H9 (cell line): Measurements from ENCODE around the gene MTMR1. TPM values are rescaled to one million over a fixed set of nuclear protein-coding genes. Genes with fewer than 3 reads are reported as not detected.

ENCODE experiments used
- DNase-seq: peaks from one replicate; pipeline ENCODE4 v3.0.0-alpha.2; 2017
- H2AFZ ChIP-seq: one replicate; pipeline ENCODE4 v1.6.1; 2013; ENCODE audit warnings: mild to moderate bottlenecking, low read length, control low read depth, moderate library complexity
- H2AK5ac ChIP-seq: 2 replicates; pipeline ENCODE4 v1.6.1; 2013; ENCODE audit warnings: low read length, control low read depth, mixed read lengths; ENCODE audit not compliant: insufficient read length
- H2BK120ac ChIP-seq: one replicate; pipeline ENCODE4 v1.6.1; 2013; ENCODE audit warnings: low read depth, mild to moderate bottlenecking, low read length, control low read depth, inconsistent platforms; ENCODE audit not compliant: poor library complexity, severe bottlenecking
- H2BK12ac ChIP-seq: 2 replicates; pipeline ENCODE4 v1.6.1; 2013; ENCODE audit warnings: low read length, control low read depth, mixed read lengths, low read depth; ENCODE audit not compliant: insufficient read length
- H2BK15ac ChIP-seq: 2 replicates; pipeline ENCODE4 v1.6.1; 2013; ENCODE audit warnings: low read depth, low read length, control low read depth
- H2BK20ac ChIP-seq: one replicate; pipeline ENCODE4 v1.6.1; 2013; ENCODE audit warnings: low read depth, mild to moderate bottlenecking, low read length, control low read depth, inconsistent platforms; ENCODE audit not compliant: poor library complexity, severe bottlenecking
- H2BK5ac ChIP-seq: 2 replicates; pipeline ENCODE4 v1.6.1; 2013; ENCODE audit warnings: low read length, control low read depth, mixed read lengths; ENCODE audit not compliant: insufficient read length
- H3K14ac ChIP-seq: 2 replicates; pipeline ENCODE4 v1.6.1; 2013; ENCODE audit warnings: low read length, control low read depth; ENCODE audit not compliant: insufficient read depth
- H3K18ac ChIP-seq: 2 replicates; pipeline ENCODE4 v1.6.1; 2013; ENCODE audit warnings: low read depth, mild to moderate bottlenecking, mixed read lengths, low read length, control low read depth; ENCODE audit not compliant: insufficient read length
- H3K23ac ChIP-seq: 2 replicates; pipeline ENCODE4 v1.6.1; 2013; ENCODE audit warnings: low read length, control low read depth, mixed read lengths, low read depth; ENCODE audit not compliant: insufficient read length
- H3K23me2 ChIP-seq: 2 replicates; pipeline ENCODE4 v1.6.1; 2013; ENCODE audit warnings: low read depth, mild to moderate bottlenecking, mixed read lengths, low read length, control low read depth; ENCODE audit not compliant: insufficient read length, poor library complexity, severe bottlenecking
- H3K27ac ChIP-seq: 2 replicates; pipeline ENCODE4 v1.5.1; 2013; ENCODE audit warnings: low read length, control low read depth, mixed read lengths, low read depth; ENCODE audit not compliant: insufficient read length
- H3K27me3 ChIP-seq: 2 replicates; pipeline ENCODE4 v1.6.1; 2013; ENCODE audit warnings: low read length, control low read depth, inconsistent platforms; ENCODE audit not compliant: insufficient read depth
- H3K4ac ChIP-seq: 2 replicates; pipeline ENCODE4 v1.6.1; 2013; ENCODE audit warnings: low read depth, mild to moderate bottlenecking, control low read depth, inconsistent platforms, low read length, moderate library complexity
- H3K4me1 ChIP-seq: 2 replicates; pipeline ENCODE4 v1.6.1; 2013; ENCODE audit warnings: low read length, control low read depth, inconsistent platforms; ENCODE audit not compliant: insufficient read depth
- H3K4me2 ChIP-seq: 2 replicates; pipeline ENCODE4 v1.6.1; 2013; ENCODE audit warnings: low read length, control low read depth, mixed read lengths; ENCODE audit not compliant: insufficient read length, insufficient read depth
- H3K56ac ChIP-seq: 2 replicates; pipeline ENCODE4 v1.6.1; 2013; ENCODE audit warnings: low read depth, mild to moderate bottlenecking, mixed read lengths, low read length, control low read depth; ENCODE audit not compliant: insufficient read length
- H3K79me1 ChIP-seq: 2 replicates; pipeline ENCODE4 v1.6.1; 2013; ENCODE audit warnings: low read depth, mild to moderate bottlenecking, moderate library complexity, low read length, control low read depth, inconsistent platforms; ENCODE audit not compliant: insufficient read depth, poor library complexity, severe bottlenecking
- H3K79me2 ChIP-seq: 2 replicates; pipeline ENCODE4 v1.6.1; 2013; ENCODE audit warnings: low read length, control low read depth, inconsistent platforms; ENCODE audit not compliant: insufficient read depth
- H3K9ac ChIP-seq: 2 replicates; pipeline ENCODE4 v1.6.1; 2013; ENCODE audit warnings: low read length, control low read depth, mixed read lengths; ENCODE audit not compliant: insufficient read length; ENCODE audit errors: extremely low read depth
- H3K9me3 ChIP-seq: one replicate; pipeline ENCODE4 v1.6.1; 2013; ENCODE audit warnings: low read depth, low read length, inconsistent platforms; ENCODE audit not compliant: control insufficient read depth
- H3T11ph ChIP-seq: one replicate; pipeline ENCODE4 v1.6.1; 2013; ENCODE audit warnings: mild to moderate bottlenecking, low read length, control low read depth, inconsistent platforms
- H4K20me1 ChIP-seq: one replicate; pipeline ENCODE4 v1.6.1; 2013; ENCODE audit not compliant: control insufficient read depth, insufficient read length, insufficient read depth
- H4K5ac ChIP-seq: 2 replicates; pipeline ENCODE4 v1.6.1; 2013; ENCODE audit warnings: low read depth, mild to moderate bottlenecking, mixed read lengths, low read length, control low read depth; ENCODE audit not compliant: insufficient read length
- H4K8ac ChIP-seq: replicated peaks from 2 replicates; pipeline ENCODE4 v1.6.1; 2013; ENCODE audit warnings: low read length, control low read depth, mixed read lengths, low read depth; ENCODE audit not compliant: insufficient read length
- H4K91ac ChIP-seq: 2 replicates; pipeline ENCODE4 v1.6.1; 2013; ENCODE audit warnings: low read depth, mild to moderate bottlenecking, moderate library complexity, mixed read lengths, low read length, control low read depth; ENCODE audit not compliant: insufficient read length
- H3K27ac Mint-ChIP-seq, 3 experiments: 2 replicates in 2 of 3; 3 replicates in 1 of 3; pipeline ENCODE4 v1.8.0; 2020 to 2021; ENCODE audit warnings: mixed read lengths in 3 of 3, mild to moderate bottlenecking in 1 of 3, moderate library complexity in 1 of 3
- H3K27me3 Mint-ChIP-seq: 2 replicates; pipeline ENCODE4 v1.8.0; 2021; ENCODE audit warnings: low read depth, mild to moderate bottlenecking, moderate library complexity, mixed read lengths
- H3K36me3 Mint-ChIP-seq, 3 experiments: 2 replicates in 2 of 3; 3 replicates in 1 of 3; pipeline ENCODE4 v1.8.0; 2020 to 2021; ENCODE audit warnings: low read depth in 3 of 3, mixed read lengths in 3 of 3; ENCODE audit not compliant: insufficient read depth in 1 of 3
- H3K4me1 Mint-ChIP-seq, 2 experiments: 2 replicates each; pipeline ENCODE4 v1.8.0; 2020; ENCODE audit warnings: mixed read lengths in 2 of 2
- H3K4me3 Mint-ChIP-seq, 2 experiments: 2 replicates in 1 of 2; 3 replicates in 1 of 2; pipeline ENCODE4 v1.8.0; 2020 to 2021; ENCODE audit warnings: mild to moderate bottlenecking in 2 of 2, mixed read lengths in 2 of 2, moderate library complexity in 1 of 2
- H3K9me3 Mint-ChIP-seq, 2 experiments: 2 replicates in 1 of 2; 3 replicates in 1 of 2; pipeline ENCODE4 v1.8.0; 2020; ENCODE audit warnings: mild to moderate bottlenecking in 2 of 2, mixed read lengths in 2 of 2, moderate library complexity in 1 of 2
- CTCF ChIP-seq: fragments of 200-600 bp; sonication (generic); conservative IDR thresholded peaks from 3 replicates; pipeline ENCODE4 v1.8.0; 2021; ENCODE audit warnings: antibody characterized with exemption, mild to moderate bottlenecking
- WGBS: extraction: QIAGEN DNeasy Blood & Tissue Kit; methylation state at CpG from one replicate; pipeline ENCODE4 v1.1.7; 2013; ENCODE audit warnings: missing lambda C conversion rate, low lambda C conversion rate, mixed read lengths; ENCODE audit not compliant: insufficient read length; ENCODE audit errors: extremely low coverage; 5-methylcytosine and 5-hydroxymethylcytosine counted together
- total RNA-seq: library from RNA; stranded (reverse); gene quantifications from 2 replicates; pipeline ENCODE4 v1.2.1, GENCODE V29; 2021

MTMR1 gene
- total RNA-seq, 1 experiment from 2014 or later: 25.2 TPM

GRCh38 chrX:150702966-150703694 is 9.9 kb downstream of the MTMR1 start:
- Histone ChIP-seq H4K20me1 (no peaks in the 10 kb centered on the region), H3K9me3 (no peaks in the 10 kb centered on the region), H3K4me2 (no peak overlapping the region), H3K56ac (no peak overlapping the region), H2BK12ac (no peak overlapping the region), H3K18ac (no peak overlapping the region), H3K4ac (no peak overlapping the region), H3K79me1 (no peaks in the 10 kb centered on the region), H2BK120ac (no peak overlapping the region), H3K4me1 (no peaks in the 10 kb centered on the region), H4K5ac (no peak overlapping the region), H2AFZ (no peak overlapping the region), H3K14ac (no peak overlapping the region), H3K23me2 (no peaks in the 10 kb centered on the region), H4K91ac (no peak overlapping the region), H2BK20ac (no peak overlapping the region), H2AK5ac (no peak overlapping the region), H3K9ac (no peak overlapping the region), H3K79me2 (no peaks in the 10 kb centered on the region), H3K27me3 (no peaks in the 10 kb centered on the region), H2BK5ac (no peak overlapping the region), H3K27ac (no peak overlapping the region), H3K23ac (no peak overlapping the region), H3T11ph (no peak overlapping the region), H2BK15ac (no peak overlapping the region), H4K8ac (no peak overlapping the region)
- Mint-ChIP-seq H3K36me3 (peaks cover 3 to 29% (median 12%) of the 10 kb centered on the region in 3 experiments), H3K4me1 (peaks cover 8 to 9% of the 10 kb centered on the region in 2 experiments; a peak in 3 of 4 replicates), H3K4me3 (no peak overlapping the region), H3K27me3 (no peaks in the 10 kb centered on the region), H3K27ac (no peak overlapping the region), H3K9me3 (peaks cover 40 to 43% of the 10 kb centered on the region in 2 experiments)
- DNase-seq: no peak
- no CpG with 5 or more reads among the region's 1 CpG for WGBS
- TF ChIP-seq CTCF: no peak
